SU-DHL-6 (cell line): ENCODE data around the gene KRT9.

Source experiments
- EZH2phosphoT487 ChIP-seq: fragments of 200-600 bp; sonication (generic), shearing (Covaris generic); conservative IDR thresholded peaks from 2 replicates; pipeline ENCODE4 v1.6.1; 2018; ENCODE audit warnings: mild to moderate bottlenecking, antibody characterized with exemption, low read length, moderate library complexity, mixed read lengths
- TF ChIP-seq, protein P1 (sequence below): fragments of 200-600 bp; sonication (generic); IDR thresholded peaks from one replicate; pipeline ENCODE4 v1.5.1; 2017; ENCODE audit warnings: antibody characterized with exemption, mild to moderate bottlenecking, low read length, moderate library complexity; ENCODE audit not compliant: insufficient read depth, poor library complexity, severe bottlenecking

DNA sequence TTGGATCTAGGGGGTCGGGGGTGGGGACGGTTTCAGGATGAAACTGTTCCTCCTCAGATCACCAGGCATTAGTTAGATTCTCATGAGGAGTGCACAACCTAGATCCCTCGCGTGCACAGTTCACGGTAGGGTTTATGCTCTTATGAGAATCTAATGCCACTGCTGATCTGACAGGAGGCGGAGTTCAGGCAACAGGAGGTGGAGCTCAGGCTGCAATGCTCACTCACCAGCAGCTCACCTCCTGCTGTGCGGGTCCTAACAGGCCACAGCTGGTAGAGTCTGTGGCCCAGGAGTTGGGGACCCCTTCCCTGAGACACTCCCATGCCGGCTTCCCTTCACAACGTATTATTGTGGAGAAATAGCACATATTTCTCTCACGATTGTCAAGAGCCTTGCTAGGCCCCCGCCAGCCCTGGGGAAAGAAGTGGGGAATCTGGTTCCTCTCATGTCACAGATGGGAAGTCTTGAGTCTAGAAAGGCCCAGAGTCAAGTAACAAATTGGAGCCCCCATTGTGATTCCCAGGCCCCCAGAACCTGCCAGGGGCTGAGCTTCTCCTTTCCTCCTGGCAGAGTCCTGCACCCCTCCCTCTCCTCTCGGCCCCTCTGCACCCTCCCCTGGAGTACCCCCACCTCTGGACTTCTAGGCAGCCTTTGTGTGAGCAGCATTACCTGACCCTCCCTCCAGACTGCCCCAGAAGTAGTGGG is 20.9 kb upstream of the KRT9 start:
- TF ChIP-seq, protein P1, sequence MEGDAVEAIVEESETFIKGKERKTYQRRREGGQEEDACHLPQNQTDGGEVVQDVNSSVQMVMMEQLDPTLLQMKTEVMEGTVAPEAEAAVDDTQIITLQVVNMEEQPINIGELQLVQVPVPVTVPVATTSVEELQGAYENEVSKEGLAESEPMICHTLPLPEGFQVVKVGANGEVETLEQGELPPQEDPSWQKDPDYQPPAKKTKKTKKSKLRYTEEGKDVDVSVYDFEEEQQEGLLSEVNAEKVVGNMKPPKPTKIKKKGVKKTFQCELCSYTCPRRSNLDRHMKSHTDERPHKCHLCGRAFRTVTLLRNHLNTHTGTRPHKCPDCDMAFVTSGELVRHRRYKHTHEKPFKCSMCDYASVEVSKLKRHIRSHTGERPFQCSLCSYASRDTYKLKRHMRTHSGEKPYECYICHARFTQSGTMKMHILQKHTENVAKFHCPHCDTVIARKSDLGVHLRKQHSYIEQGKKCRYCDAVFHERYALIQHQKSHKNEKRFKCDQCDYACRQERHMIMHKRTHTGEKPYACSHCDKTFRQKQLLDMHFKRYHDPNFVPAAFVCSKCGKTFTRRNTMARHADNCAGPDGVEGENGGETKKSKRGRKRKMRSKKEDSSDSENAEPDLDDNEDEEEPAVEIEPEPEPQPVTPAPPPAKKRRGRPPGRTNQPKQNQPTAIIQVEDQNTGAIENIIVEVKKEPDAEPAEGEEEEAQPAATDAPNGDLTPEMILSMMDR: no peak
- TF ChIP-seq EZH2phosphoT487: no peak
